Caco-2 (cell line): Measurements from ENCODE around the gene TMEM125. TPM values are rescaled to one million over a fixed set of nuclear protein-coding genes. Genes with fewer than 3 reads are reported as not detected.

ENCODE experiments used
- BruUV-seq: library from RNA; stranded (reverse); fragments of 400-500 nt; replicated peaks from 2 replicates; lab custom pipeline; 2021; lab: Mats Ljungman, UMichigan
- CTCF ChIA-PET: fragments of 300-600 bp; sonication (Branson Sonifier 250); formaldehyde crosslinking; loops from one replicate; lab custom pipeline; 2022; ENCODE audit warnings: antibody characterized with exemption; lab: Charles Lee
- POLR2A ChIA-PET: fragments of 300-600 bp; sonication (Branson Sonifier 250); formaldehyde crosslinking; loops from one replicate; lab custom pipeline; 2022; ENCODE audit warnings: antibody characterized with exemption; lab: Charles Lee
- DNase-seq, 2 experiments: peaks; one replicate each; pipeline versions ENCODE4 v3.0.0 to v3.0.0-alpha.2; 2020 to 2022
- H3K27me3 ChIP-seq: replicated peaks from 2 replicates; pipeline ENCODE4 v1.6.0; 2011; ENCODE audit warnings: low read length; ENCODE audit not compliant: control insufficient read depth, insufficient read depth
- H3K36me3 ChIP-seq: 2 replicates; pipeline ENCODE4 v1.5.1; 2011; ENCODE audit warnings: low read length; ENCODE audit not compliant: control insufficient read depth, insufficient read depth
- H3K4me1 ChIP-seq: fragments of 250-450 bp; sonication (Bioruptor Pico); 2 replicates; pipeline ENCODE4 v1.5.1; 2020; ENCODE audit warnings: mild to moderate bottlenecking
- H3K4me3 ChIP-seq: 2 replicates; pipeline ENCODE4 v1.5.1; 2011; ENCODE audit warnings: low read depth, mild to moderate bottlenecking, control low read depth, low read length
- H3K9me3 ChIP-seq: fragments of 250-450 bp; sonication (Bioruptor Pico); 2 replicates; pipeline ENCODE4 v1.5.1; 2020; ENCODE audit warnings: mild to moderate bottlenecking, moderate library complexity
- H3K27ac Mint-ChIP-seq: one replicate; pipeline ENCODE4 v1.8.0; 2022; ENCODE audit warnings: mixed read lengths; ENCODE audit not compliant: unreplicated experiment
- H3K27me3 Mint-ChIP-seq: one replicate; pipeline ENCODE4 v1.8.0; 2022; ENCODE audit warnings: mixed read lengths; ENCODE audit not compliant: insufficient read depth, unreplicated experiment
- H3K36me3 Mint-ChIP-seq: one replicate; pipeline ENCODE4 v1.8.0; 2022; ENCODE audit warnings: mild to moderate bottlenecking, mixed read lengths; ENCODE audit not compliant: insufficient read depth, unreplicated experiment
- H3K4me1 Mint-ChIP-seq: one replicate; pipeline ENCODE4 v1.8.0; 2022; ENCODE audit warnings: low read depth, mixed read lengths; ENCODE audit not compliant: unreplicated experiment
- H3K4me3 Mint-ChIP-seq: one replicate; pipeline ENCODE4 v1.8.0; 2022; ENCODE audit warnings: mild to moderate bottlenecking, moderate library complexity, mixed read lengths; ENCODE audit not compliant: unreplicated experiment
- H3K9me3 Mint-ChIP-seq: one replicate; pipeline ENCODE4 v1.8.0; 2022; ENCODE audit warnings: mixed read lengths; ENCODE audit not compliant: unreplicated experiment
- intact Hi-C: fragments of 100-400 bp; cut with micrococcal nuclease; formaldehyde crosslinking; loops from one replicate; pipeline ENCODE4 v1.10.0; 2022; ENCODE audit not compliant: unreplicated experiment
- total RNA-seq: library from RNA; stranded (reverse); gene quantifications from 2 replicates; pipeline ENCODE4 v1.2.3, GENCODE V29; 2022
- TF ChIP-seq, protein P1 (sequence below), 2 experiments: fragments of 200-600 bp in 1 of 2; IDR thresholded peaks; 1 replicate in 1 of 2; 2 replicates in 1 of 2; pipeline versions ENCODE4 v1.5.1 to v1.8.0; 2011 to 2022; ENCODE audit warnings: antibody characterized with exemption in 1 of 2, control low read depth in 1 of 2, inconsistent platforms in 1 of 2, low read depth in 1 of 2, low read length in 1 of 2, mild to moderate bottlenecking in 1 of 2, moderate library complexity in 1 of 2; ENCODE audit not compliant: insufficient read depth in 1 of 2, severe bottlenecking in 1 of 2, unreplicated experiment in 1 of 2

Gene TMEM125
- total RNA-seq, 1 experiment from 2014 or later: 25.9 TPM

DNA sequence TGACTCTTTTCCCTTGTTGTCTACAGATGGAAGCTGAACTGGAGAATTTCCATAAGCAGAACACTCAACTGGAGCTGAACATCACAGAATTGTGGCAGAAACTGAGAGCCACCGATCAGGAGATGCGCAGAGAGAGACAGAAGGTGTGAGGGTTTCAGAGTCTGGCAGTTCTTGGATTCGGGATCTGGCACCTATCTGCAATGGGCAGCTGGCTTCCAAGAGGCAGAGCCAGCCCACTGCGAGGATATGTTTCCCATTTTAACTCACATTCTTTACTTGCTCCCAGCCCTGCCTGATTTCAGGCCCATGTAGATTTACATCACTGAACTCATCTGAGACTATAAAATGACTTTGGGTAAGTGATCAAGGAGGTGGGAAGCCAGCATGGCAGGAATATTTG is 37.3 kb upstream of the TMEM125 start:
- Mint-ChIP-seq H3K4me3 (no peak overlapping the region), H3K27me3 (no peaks in the 10 kb centered on the region), H3K27ac (no peak overlapping the region), H3K36me3 (no peaks in the 10 kb centered on the region), H3K9me3 (no peaks in the 10 kb centered on the region), H3K4me1 (peaks cover 19% of the 10 kb centered on the region)
- CTCF ChIA-PET: interaction anchor here (1.5 kb wide), 1 partner anchor 182 kb away, joined by 4 read pairs; no protein-coding TSS in a partner anchor
- no peak for DNase-seq
- intact Hi-C loops: loop anchor here (10.0 kb wide), 1 partner anchor 52 kb away; the partner anchor contains the start of gene C1orf210
- no TSS peak for BruUV-seq
- POLR2A ChIA-PET: no interaction called here
- no peaks in the 10 kb centered on the region for H3K9me3 ChIP-seq
- no peaks in the 10 kb centered on the region for H3K27me3 ChIP-seq
- H3K4me1 ChIP-seq: peaks cover 6% of the 10 kb centered on the region
- TF ChIP-seq, protein P1, sequence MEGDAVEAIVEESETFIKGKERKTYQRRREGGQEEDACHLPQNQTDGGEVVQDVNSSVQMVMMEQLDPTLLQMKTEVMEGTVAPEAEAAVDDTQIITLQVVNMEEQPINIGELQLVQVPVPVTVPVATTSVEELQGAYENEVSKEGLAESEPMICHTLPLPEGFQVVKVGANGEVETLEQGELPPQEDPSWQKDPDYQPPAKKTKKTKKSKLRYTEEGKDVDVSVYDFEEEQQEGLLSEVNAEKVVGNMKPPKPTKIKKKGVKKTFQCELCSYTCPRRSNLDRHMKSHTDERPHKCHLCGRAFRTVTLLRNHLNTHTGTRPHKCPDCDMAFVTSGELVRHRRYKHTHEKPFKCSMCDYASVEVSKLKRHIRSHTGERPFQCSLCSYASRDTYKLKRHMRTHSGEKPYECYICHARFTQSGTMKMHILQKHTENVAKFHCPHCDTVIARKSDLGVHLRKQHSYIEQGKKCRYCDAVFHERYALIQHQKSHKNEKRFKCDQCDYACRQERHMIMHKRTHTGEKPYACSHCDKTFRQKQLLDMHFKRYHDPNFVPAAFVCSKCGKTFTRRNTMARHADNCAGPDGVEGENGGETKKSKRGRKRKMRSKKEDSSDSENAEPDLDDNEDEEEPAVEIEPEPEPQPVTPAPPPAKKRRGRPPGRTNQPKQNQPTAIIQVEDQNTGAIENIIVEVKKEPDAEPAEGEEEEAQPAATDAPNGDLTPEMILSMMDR (IDR thresholded peaks at IDR 0.05; ENCODE audit: insufficient read depth in 1 of 2, low read depth in 1 of 2, low read length in 1 of 2, severe bottlenecking in 1 of 2, unreplicated experiment in 1 of 2): no peak
- no peak overlapping the region for H3K4me3 ChIP-seq
- no peaks in the 10 kb centered on the region for H3K36me3 ChIP-seq

GRCh38 chr1:43233631-43234030 is 36.2 kb upstream of the TMEM125 start:
- H3K9me3 ChIP-seq: no peaks in the 10 kb centered on the region
- H3K4me3 ChIP-seq: no peak overlapping the region
- H3K4me3 Mint-ChIP-seq: no peak overlapping the region
- POLR2A ChIA-PET: no interaction called here
- no peaks in the 10 kb centered on the region for H3K36me3 Mint-ChIP-seq
- H3K9me3 Mint-ChIP-seq: no peaks in the 10 kb centered on the region
- H3K27me3 ChIP-seq: no peaks in the 10 kb centered on the region
- no peaks in the 10 kb centered on the region for H3K4me1 ChIP-seq
- intact Hi-C loops: loop anchor here (10.0 kb wide), 1 partner anchor 51 kb away; the partner anchor contains the start of gene C1orf210
- CTCF ChIA-PET: interaction anchor here (1.5 kb wide), 1 partner anchor 181 kb away, joined by 4 read pairs; no protein-coding TSS in a partner anchor
- BruUV-seq: no TSS peak
- no peaks in the 10 kb centered on the region for H3K27me3 Mint-ChIP-seq
- peaks cover 10% of the 10 kb centered on the region for H3K4me1 Mint-ChIP-seq
- TF ChIP-seq, protein P1 (IDR thresholded peaks at IDR 0.05; ENCODE audit: insufficient read depth in 1 of 2, low read depth in 1 of 2, low read length in 1 of 2, severe bottlenecking in 1 of 2, unreplicated experiment in 1 of 2): no peak
- no peak for DNase-seq
- no peaks in the 10 kb centered on the region for H3K36me3 ChIP-seq
- no peak overlapping the region for H3K27ac Mint-ChIP-seq

- H3K36me3 Mint-ChIP-seq: no peaks in the 10 kb centered on the region
- no peak overlapping the region for H3K4me3 Mint-ChIP-seq
- H3K4me1 ChIP-seq: no peaks in the 10 kb centered on the region
- H3K27ac Mint-ChIP-seq: no peak overlapping the region
- H3K36me3 ChIP-seq: no peaks in the 10 kb centered on the region
- no peaks in the 10 kb centered on the region for H3K9me3 Mint-ChIP-seq
- H3K4me3 ChIP-seq: no peak overlapping the region
- intact Hi-C loops: loop anchor here (10.0 kb wide), 1 partner anchor 51 kb away; the partner anchor contains the start of gene C1orf210
- peaks cover 10% of the 10 kb centered on the region for H3K4me1 Mint-ChIP-seq
- no peaks in the 10 kb centered on the region for H3K27me3 ChIP-seq
- TF ChIP-seq, protein P1 (IDR thresholded peaks at IDR 0.05; ENCODE audit: insufficient read depth in 1 of 2, low read depth in 1 of 2, low read length in 1 of 2, severe bottlenecking in 1 of 2, unreplicated experiment in 1 of 2): no peak
- no peak for DNase-seq
- POLR2A ChIA-PET: no interaction called here
- no peaks in the 10 kb centered on the region for H3K27me3 Mint-ChIP-seq
- CTCF ChIA-PET: no interaction called here
- no peaks in the 10 kb centered on the region for H3K9me3 ChIP-seq
- no TSS peak for BruUV-seq
Measured at GRCh38 chr1:43234267-43234666, 35.5 kb upstream of the TMEM125 start.
